A549 (cell line): ENCODE results near the gene EXOC6. TPM values are rescaled to one million over a fixed set of nuclear protein-coding genes. Genes with fewer than 3 reads are reported as not detected.

Experiments
- ATAC-seq, 2 experiments: fragments of 200-7000 bp in 1 of 2; fragments of >200 bp in 1 of 2; cut with Nextera tagmentation in 1 of 2; cut with Tn5 transposase in 1 of 2; 3 replicates each; pipeline versions ENCODE4 v1.8.0 to v1.9.1; 2018 to 2020; ENCODE audit warnings: mild to moderate bottlenecking in 1 of 2, moderate library complexity in 1 of 2
- CTCF ChIA-PET: fragments of 300-600 bp; sonication (Branson Sonifier 250); formaldehyde crosslinking; extraction: SDS; loops from one replicate; lab custom pipeline; 2021; ENCODE audit warnings: antibody characterized with exemption, inconsistent platforms; lab: Yijun Ruan, JAX
- POLR2A ChIA-PET: fragments of 350-600 bp; formaldehyde crosslinking; extraction: SDS; loops from one replicate; lab custom pipeline; 2021; ENCODE audit warnings: antibody characterized with exemption, inconsistent platforms; lab: Yijun Ruan, JAX
- DNase-seq, 2 experiments: peaks; one replicate each; pipeline versions ENCODE4 v3.0.0 to v3.0.0-alpha.2; 2011 to 2016; ENCODE audit warnings: low read depth in 1 of 2, low spot score in 1 of 2
- FAIRE-seq: peaks from 2 replicates; lab custom pipeline; 2011; peaks lifted over from hg19 to GRCh38; lab: Jason Lieb, UNC
- H3K27ac ChIP-seq, 2 experiments: fragments of >200 bp; sonication (Bioruptor Twin); formaldehyde crosslinking; 3 replicates each; pipeline ENCODE4 v1.5.1; 2016 to 2017
- H3K4me1 ChIP-seq: fragments of >200 bp; sonication (Bioruptor Twin); formaldehyde crosslinking; 3 replicates; pipeline ENCODE4 v1.6.1; 2016
- H3K4me2 ChIP-seq: fragments of >200 bp; sonication (Bioruptor Twin); formaldehyde crosslinking; 3 replicates; pipeline ENCODE4 v1.6.1; 2016
- H3K4me3 ChIP-seq: fragments of >200 bp; sonication (Bioruptor Twin); formaldehyde crosslinking; 3 replicates; pipeline ENCODE4 v1.5.1; 2016
- H3K9me3 ChIP-seq: fragments of >200 bp; sonication (Bioruptor Twin); formaldehyde crosslinking; 3 replicates; pipeline ENCODE4 v1.6.1; 2016
- CBX2 ChIP-seq: fragments of 200-600 bp; sonication (generic); IDR thresholded peaks from 2 replicates; pipeline ENCODE4 v1.6.1; 2016; ENCODE audit warnings: low read depth, mild to moderate bottlenecking, borderline replicate concordance
- CBX8 ChIP-seq: fragments of 200-600 bp; sonication (generic); IDR thresholded peaks from 2 replicates; pipeline ENCODE4 v1.6.1; 2016
- CEBPB ChIP-seq, 2 experiments: fragments of >200 bp in 1 of 2; sonication (Bioruptor Twin) in 1 of 2; formaldehyde crosslinking in 1 of 2; IDR thresholded peaks; 2 replicates each; pipeline ENCODE4 v1.6.1; 2012 to 2016
- EHF ChIP-seq: fragments of 250-450 bp; sonication (Bioruptor Pico); IDR thresholded peaks from 2 replicates; pipeline ENCODE4 v1.5.0; 2020; ENCODE audit warnings: mild to moderate bottlenecking
- EP300 ChIP-seq, 2 experiments: fragments of >200 bp; sonication (Bioruptor Twin); formaldehyde crosslinking; IDR thresholded peaks; 2 replicates in 1 of 2; 3 replicates in 1 of 2; pipeline ENCODE4 v1.6.1; 2016 to 2017
- FOXS1 ChIP-seq: fragments of 250-450 bp; sonication (Bioruptor Pico); IDR thresholded peaks from 2 replicates; pipeline ENCODE4 v1.5.0; 2020; ENCODE audit warnings: mild to moderate bottlenecking, moderate library complexity
- HDAC2 ChIP-seq: fragments of 200-600 bp; sonication (generic); IDR thresholded peaks from 2 replicates; pipeline ENCODE4 v1.6.1; 2016
- HES2 ChIP-seq: fragments of >200 bp; sonication (Bioruptor Twin); formaldehyde crosslinking; IDR thresholded peaks from 2 replicates; pipeline ENCODE4 v1.6.1; 2016
- HEYL ChIP-seq: fragments of 250-450 bp; sonication (Bioruptor Pico); IDR thresholded peaks from 2 replicates; pipeline ENCODE4 v1.8.0; 2021; ENCODE audit warnings: mild to moderate bottlenecking, moderate library complexity
- HMGXB4 ChIP-seq: fragments of 250-450 bp; sonication (Bioruptor Pico); IDR thresholded peaks from 2 replicates; pipeline ENCODE4 v1.5.0; 2021; ENCODE audit warnings: mild to moderate bottlenecking, moderate library complexity, borderline replicate concordance
- HOXB5 ChIP-seq: fragments of 250-450 bp; sonication (Bioruptor Pico); IDR thresholded peaks from 2 replicates; pipeline ENCODE4 v1.5.0; 2020; ENCODE audit warnings: mild to moderate bottlenecking, moderate library complexity
- JUN ChIP-seq, 2 experiments: fragments of >200 bp; sonication (Bioruptor Twin); formaldehyde crosslinking; IDR thresholded peaks; 2 replicates in 1 of 2; 3 replicates in 1 of 2; pipeline ENCODE4 v1.6.1; 2016 to 2017
- JUNB ChIP-seq: fragments of >200 bp; sonication (Bioruptor Twin); formaldehyde crosslinking; IDR thresholded peaks from 2 replicates; pipeline ENCODE4 v1.6.1; 2016
- KDM1A ChIP-seq: fragments of 200-600 bp; sonication (generic); IDR thresholded peaks from 2 replicates; pipeline ENCODE4 v1.6.1; 2016; ENCODE audit warnings: low read depth, mild to moderate bottlenecking
- MAFK ChIP-seq: fragments of 450-650 bp; IDR thresholded peaks from 2 replicates; pipeline ENCODE4 v1.6.1; 2014; ENCODE audit not compliant: partially characterized antibody
- MAX ChIP-seq: IDR thresholded peaks from 2 replicates; pipeline ENCODE4 v1.6.1; 2012
- REST ChIP-seq: fragments of 200-600 bp; sonication (generic); IDR thresholded peaks from 2 replicates; pipeline ENCODE4 v1.6.1; 2016; ENCODE audit warnings: antibody characterized with exemption, mild to moderate bottlenecking, moderate library complexity
- USF2 ChIP-seq: fragments of 450-650 bp; IDR thresholded peaks from 2 replicates; pipeline ENCODE4 v1.6.1; 2014; ENCODE audit warnings: antibody characterized with exemption
- WGBS: methylation state at CpG from one replicate; pipeline ENCODE4 v1.1.6; 2017; ENCODE audit errors: missing lambda C conversion rate; 5-methylcytosine and 5-hydroxymethylcytosine counted together
- polyA plus RNA-seq, 4 experiments: library from polyadenylated mRNA; depleted of rRNA in 3 of 4; stranded (reverse); fragments of >200 nt; fragmentation: RNase III in 1 of 4; extraction: RNeasy Plus Mini Kit Qiagen cat#74134 plus additional on column Dnase treatment in 1 of 4; gene quantifications; 2 replicates in 3 of 4; 3 replicates in 1 of 4; pipeline ENCODE4 v1.2.3, GENCODE V29; 2011 to 2017

EXOC6 gene
- polyA plus RNA-seq, 2 of the 4 experiments (the other 2 are of a cell fraction) = 16.8 to 48.5 TPM

- no peak for FAIRE-seq
- no peak for ATAC-seq
These were observed 2.4 kb upstream of the EXOC6 start for GRCh38 chr10:92845921-92846320.

GRCh38 chr10:92846344-92846743 is 2.0 kb upstream of the EXOC6 start:
- no peaks in the 10 kb centered on the region for H3K9me3 ChIP-seq
- no peak for ATAC-seq
- DNase-seq = no peak
- no peak for FAIRE-seq
- peak overlapping the region in 1 of 2 experiments; percentile 12; a peak in 1 of 6 replicates for H3K27ac ChIP-seq
- H3K4me3 ChIP-seq = no peak overlapping the region
- no peak overlapping the region for H3K4me2 ChIP-seq
- TF ChIP-seq FOXS1 (CRISPR knock-in tag) (no peak), CEBPB (IDR thresholded peaks at IDR 0.05) (no peak), HES2 (no peak), MAX (no peak), CBX2 (no peak)
- ChIA-PET CTCF (interaction anchor here (1.2 to 2.1 kb wide), 5 partner anchors 9 to 255 kb away, joined by 3 to 17 read pairs (median 5); no protein-coding TSS in a partner anchor), POLR2A (interaction anchor here (3.3 kb wide), 1 partner anchor 156 kb away, joined by 31 read pairs; the partner anchor contains the start of gene HHEX)
- H3K4me1 ChIP-seq = peaks cover 22% of the 10 kb centered on the region
- WGBS = 54% methylated on average over 3 of the region's 3 CpGs

More at GRCh38 chr10:92845921-92846320, 2.4 kb upstream of the EXOC6 start:
- TF ChIP-seq HDAC2 (no peak), HMGXB4 (CRISPR knock-in tag) (no peak), HOXB5 (no peak), REST (no peak), USF2 (no peak), MAFK (no peak), JUNB (no peak), JUN (IDR thresholded peaks at IDR 0.05) (no peak), CBX8 (no peak), KDM1A (no peak), EP300 (IDR thresholded peaks at IDR 0.05) (no peak), HEYL (CRISPR knock-in tag) (no peak), EHF (CRISPR knock-in tag) (no peak)
- TF ChIP-seq, all 56 proteins: peak for 0
- DNase-seq = no peak
- H3K4me1 ChIP-seq = peaks cover 22% of the 10 kb centered on the region
- no peak overlapping the region for H3K4me3 ChIP-seq
- peak overlapping the region in 1 of 2 experiments; percentile 12; a peak in 1 of 6 replicates for H3K27ac ChIP-seq
- ChIA-PET CTCF (interaction anchor here (1.9 to 2.1 kb wide), 3 partner anchors 9 to 38 kb away, joined by 5 to 17 read pairs (median 6); no protein-coding TSS in a partner anchor), POLR2A (no interaction called here)
- no peak overlapping the region for H3K4me2 ChIP-seq
- WGBS = 88% methylated on average over 4 of the region's 4 CpGs
- no peaks in the 10 kb centered on the region for H3K9me3 ChIP-seq
